ENCODE measurements around the gene DIDO1. TPM values are rescaled to one million over a fixed set of nuclear protein-coding genes. Genes with fewer than 3 reads are reported as not detected.

DIDO1 gene
- total and polyA plus RNA-seq, 2 of the 13 experiments (the other 11 are each of a cell fraction or from before 2014, with no cell fraction given), result 75.0 to 75.1 TPM

GRCh38 chr20:62953839-62954703, 27.8 kb upstream of the DIDO1 start (continued):
- TF ChIP-seq SOX13 (IDR thresholded peaks at IDR 0.05) (0 out of 2 replicates have a peak, but pooled peaks have one; percentile 41), SOX13 (CRISPR knock-in tag; conservative IDR thresholded peaks at IDR 0.05 in 1 of 2, IDR thresholded peaks at IDR 0.05 in 1 of 2) (peak in 1 of 2 experiments; percentile 79; a peak in 2 of 4 replicates), ZBTB37 (CRISPR knock-in tag; IDR thresholded peaks at IDR 0.05) (peak; percentile 90), ZNF224 (CRISPR knock-in tag; IDR thresholded peaks at IDR 0.05) (peak; percentile 86), SNAPC4 (CRISPR knock-in tag; IDR thresholded peaks at IDR 0.05) (no peak), RERE (CRISPR knock-in tag; IDR thresholded peaks at IDR 0.05; ENCODE audit: low read depth) (peak; percentile 84), ZNF607 (CRISPR knock-in tag; IDR thresholded peaks at IDR 0.05; ENCODE audit: borderline replicate concordance) (peak; percentile 99), ZNF784 (CRISPR knock-in tag; IDR thresholded peaks at IDR 0.05; ENCODE audit: borderline replicate concordance) (peak; percentile 94), ZNF253 (CRISPR knock-in tag; IDR thresholded peaks at IDR 0.05; ENCODE audit: borderline replicate concordance) (no peak), ARID3A (IDR thresholded peaks at IDR 0.05; ENCODE audit: low read depth, low read length) (no peak), PAWR (CRISPR knock-in tag; IDR thresholded peaks at IDR 0.05; ENCODE audit: borderline replicate concordance) (no peak), KLF12 (CRISPR knock-in tag; IDR thresholded peaks at IDR 0.05; ENCODE audit: borderline replicate concordance) (peak; percentile 96)

All from HepG2 (cell line).